Natural killer cell (primary cell): ENCODE results near the gene ST3GAL4. TPM values are rescaled to one million over a fixed set of nuclear protein-coding genes. Genes with fewer than 3 reads are reported as not detected.
A peak's percentile ranks its signal among the peaks of the same experiment; 100 is the strongest.

Experiments
- ATAC-seq, 3 donors: fragments of 150-1000 bp in 2 of 3; fragments of 200-7000 bp in 1 of 3; cut with Tn5 transposase; 1 replicate in 1 of 3; 2 replicates in 2 of 3; pipeline ENCODE4 v1.10.0; 2021; ENCODE audit warnings: mild to moderate bottlenecking in 2 of 3, moderate library complexity in 2 of 3
- DNase-seq, 2 donors: peaks; one replicate each; pipeline versions ENCODE4 v3.0.0 to v3.0.0-alpha.2; 2013 to 2021; ENCODE audit warnings: mixed read lengths in 1 of 2
- H3K27ac ChIP-seq: one replicate; pipeline ENCODE4 v1.5.1; 2013; ENCODE audit warnings: mild to moderate bottlenecking, low read length
- H3K27me3 ChIP-seq: one replicate; pipeline ENCODE4 v1.6.1; 2013; ENCODE audit warnings: low read length; ENCODE audit not compliant: control insufficient read depth, insufficient read depth
- H3K36me3 ChIP-seq: one replicate; pipeline ENCODE4 v1.6.1; 2013; ENCODE audit warnings: low read length; ENCODE audit not compliant: control insufficient read depth, insufficient read depth
- H3K4me1 ChIP-seq: one replicate; pipeline ENCODE4 v1.6.1; 2013; ENCODE audit warnings: low read length; ENCODE audit not compliant: control insufficient read depth, insufficient read depth
- H3K4me3 ChIP-seq: one replicate; pipeline ENCODE4 v1.5.1; 2013; ENCODE audit warnings: low read length
- H3K9me3 ChIP-seq: one replicate; pipeline ENCODE4 v1.6.1; 2013; ENCODE audit warnings: low read length; ENCODE audit not compliant: control insufficient read depth, insufficient read depth
- H3K27ac Mint-ChIP-seq, 2 donors: one replicate each; pipeline ENCODE4 v1.8.0; 2022; ENCODE audit warnings: mild to moderate bottlenecking in 2 of 2, mixed read lengths in 2 of 2, moderate library complexity in 1 of 2
- H3K27me3 Mint-ChIP-seq, 2 donors: one replicate each; pipeline ENCODE4 v1.8.0; 2022; ENCODE audit warnings: low read depth in 2 of 2, mixed read lengths in 2 of 2
- H3K36me3 Mint-ChIP-seq: one replicate; pipeline ENCODE4 v1.8.0; 2022; ENCODE audit warnings: mixed read lengths
- H3K4me1 Mint-ChIP-seq, 2 donors: one replicate each; pipeline ENCODE4 v1.8.0; 2022; ENCODE audit warnings: mixed read lengths in 2 of 2
- H3K4me3 Mint-ChIP-seq: one replicate; pipeline ENCODE4 v1.8.0; 2022; ENCODE audit warnings: mild to moderate bottlenecking, moderate library complexity, mixed read lengths
- H3K9me3 Mint-ChIP-seq, 2 donors: one replicate each; pipeline ENCODE4 v1.8.0; 2022; ENCODE audit warnings: mixed read lengths in 2 of 2
- WGBS: methylation state at CpG from one replicate; pipeline ENCODE4 v1.1.7; 2013; ENCODE audit warnings: missing lambda C conversion rate; ENCODE audit not compliant: insufficient coverage; 5-methylcytosine and 5-hydroxymethylcytosine counted together
- intact Hi-C: fragments of 100-400 bp; cut with micrococcal nuclease; formaldehyde crosslinking; loops from one replicate; pipeline ENCODE4 v1.14.2; 2022
- total RNA-seq, 4 donors: library from RNA; stranded (reverse); fragments of 120-200 nt in 1 of 4; gene quantifications; one replicate each; pipeline versions ENCODE4 v1.2.3 to v1.2.4, GENCODE V29; 2013 to 2022
- TF ChIP-seq, protein P1 (sequence below): fragments of 200-600 bp; IDR thresholded peaks from one replicate; pipeline ENCODE4 v1.8.0; 2022; ENCODE audit warnings: antibody characterized with exemption

The ST3GAL4 gene
- total RNA-seq, 3 donors from 2014 or later (not counting 1 experiment from before 2014, with no cell fraction given): 43.3 to 57.6 (median 47.3) TPM

DNA sequence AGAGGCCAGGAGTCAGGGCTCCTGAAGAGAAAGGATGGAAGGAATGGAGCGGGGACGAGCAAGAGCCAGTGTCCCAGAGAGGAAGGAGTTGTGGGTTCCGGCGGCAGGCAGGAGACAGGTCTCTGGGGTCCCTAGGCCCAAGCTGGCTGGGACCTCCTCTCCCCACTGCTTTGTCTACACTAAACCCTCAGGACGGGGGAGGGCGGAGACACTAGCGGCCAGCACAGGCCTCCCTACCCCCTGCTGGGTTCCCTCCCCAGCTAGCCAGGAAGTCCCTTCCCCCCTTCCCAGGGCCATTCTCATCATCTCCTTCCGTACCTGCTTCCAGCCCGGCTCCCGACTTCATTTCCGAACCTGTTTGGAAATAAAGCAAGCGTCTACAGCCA lies 79.5 kb downstream of the ST3GAL4 start:
- TF ChIP-seq, protein P1, sequence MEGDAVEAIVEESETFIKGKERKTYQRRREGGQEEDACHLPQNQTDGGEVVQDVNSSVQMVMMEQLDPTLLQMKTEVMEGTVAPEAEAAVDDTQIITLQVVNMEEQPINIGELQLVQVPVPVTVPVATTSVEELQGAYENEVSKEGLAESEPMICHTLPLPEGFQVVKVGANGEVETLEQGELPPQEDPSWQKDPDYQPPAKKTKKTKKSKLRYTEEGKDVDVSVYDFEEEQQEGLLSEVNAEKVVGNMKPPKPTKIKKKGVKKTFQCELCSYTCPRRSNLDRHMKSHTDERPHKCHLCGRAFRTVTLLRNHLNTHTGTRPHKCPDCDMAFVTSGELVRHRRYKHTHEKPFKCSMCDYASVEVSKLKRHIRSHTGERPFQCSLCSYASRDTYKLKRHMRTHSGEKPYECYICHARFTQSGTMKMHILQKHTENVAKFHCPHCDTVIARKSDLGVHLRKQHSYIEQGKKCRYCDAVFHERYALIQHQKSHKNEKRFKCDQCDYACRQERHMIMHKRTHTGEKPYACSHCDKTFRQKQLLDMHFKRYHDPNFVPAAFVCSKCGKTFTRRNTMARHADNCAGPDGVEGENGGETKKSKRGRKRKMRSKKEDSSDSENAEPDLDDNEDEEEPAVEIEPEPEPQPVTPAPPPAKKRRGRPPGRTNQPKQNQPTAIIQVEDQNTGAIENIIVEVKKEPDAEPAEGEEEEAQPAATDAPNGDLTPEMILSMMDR: no peak
- no peak for DNase-seq
- H3K9me3 Mint-ChIP-seq: no peaks in the 10 kb centered on the region
- intact Hi-C loops: no loop called here
- no peak overlapping the region for H3K27ac ChIP-seq
- no peaks in the 10 kb centered on the region for H3K9me3 ChIP-seq
- no peaks in the 10 kb centered on the region for H3K27me3 Mint-ChIP-seq
- ATAC-seq: no peak
- H3K27ac Mint-ChIP-seq: no peak overlapping the region
- no peaks in the 10 kb centered on the region for H3K27me3 ChIP-seq
- no peak overlapping the region for H3K4me3 ChIP-seq
- H3K4me1 Mint-ChIP-seq: no peaks in the 10 kb centered on the region
- no peaks in the 10 kb centered on the region for H3K4me1 ChIP-seq
- no peaks in the 10 kb centered on the region for H3K36me3 Mint-ChIP-seq
- 93% methylated on average over 12 of the region's 12 CpGs for WGBS
- H3K36me3 ChIP-seq: no peaks in the 10 kb centered on the region
- H3K4me3 Mint-ChIP-seq: no peak overlapping the region

DNA sequence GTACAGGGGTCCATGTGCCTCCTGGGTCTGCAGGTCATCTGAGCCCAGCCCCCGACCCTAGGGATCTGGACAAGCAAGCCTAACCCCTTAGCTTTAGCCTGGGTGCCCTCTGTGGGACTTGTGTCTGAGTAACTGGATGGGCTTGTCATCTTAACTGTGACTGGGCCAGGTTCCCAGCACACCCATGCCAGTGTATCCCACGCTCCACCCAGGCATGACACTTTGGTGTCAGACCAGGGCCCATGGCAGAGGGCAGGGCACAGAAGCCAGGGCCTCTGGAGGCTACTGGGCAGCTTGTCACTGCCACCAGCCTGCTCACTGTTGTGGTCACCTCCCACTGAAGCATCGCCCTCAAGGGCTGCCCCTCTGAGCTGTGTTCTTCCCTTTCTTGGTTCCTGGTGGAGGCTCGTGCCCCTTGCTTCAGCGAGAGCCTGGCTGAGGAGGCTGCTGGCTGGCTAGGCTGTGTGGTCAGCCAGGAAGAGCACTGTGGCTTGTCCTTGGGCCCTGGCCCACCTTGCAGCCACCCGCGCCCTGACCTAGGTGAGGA lies 80.8 kb downstream of the ST3GAL4 start:
- Mint-ChIP-seq H3K9me3 (no peaks in the 10 kb centered on the region), H3K4me1 (peaks cover 7 to 9% of the 10 kb centered on the region in 2 donors), H3K4me3 (no peak overlapping the region), H3K27ac (no peak overlapping the region), H3K36me3 (no peaks in the 10 kb centered on the region), H3K27me3 (no peaks in the 10 kb centered on the region)
- WGBS: 85% methylated on average over 7 of the region's 7 CpGs
- H3K27me3 ChIP-seq: no peaks in the 10 kb centered on the region
- DNase-seq: no peak
- H3K4me1 ChIP-seq: peaks cover 6% of the 10 kb centered on the region
- intact Hi-C loops: no loop called here
- H3K4me3 ChIP-seq: no peak overlapping the region
- ATAC-seq: no peak
- H3K36me3 ChIP-seq: no peaks in the 10 kb centered on the region
- H3K27ac ChIP-seq: no peak overlapping the region
- no peaks in the 10 kb centered on the region for H3K9me3 ChIP-seq
- TF ChIP-seq, protein P1: no peak

DNA sequence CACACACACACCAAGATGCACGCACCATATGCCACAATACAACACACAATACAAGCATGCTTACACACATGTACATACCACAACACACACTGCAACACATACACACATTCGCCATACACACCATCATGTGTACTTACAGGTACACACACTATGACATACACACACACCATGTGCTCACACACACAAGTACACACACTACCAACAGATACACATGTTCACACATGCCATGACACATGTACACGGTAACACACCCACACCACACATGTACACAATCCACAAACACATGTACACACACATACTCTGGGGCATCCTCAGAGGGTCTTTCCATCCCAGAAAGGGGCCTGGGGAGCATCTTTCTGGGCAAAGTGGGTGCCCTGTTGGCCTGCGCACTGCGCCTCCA lies 82.2 kb downstream of the ST3GAL4 start:
- WGBS: 98% methylated on average over 5 of the region's 5 CpGs
- Mint-ChIP-seq H3K4me3 (no peak overlapping the region), H3K36me3 (no peaks in the 10 kb centered on the region), H3K4me1 (peaks cover 7 to 10% of the 10 kb centered on the region in 2 donors), H3K27ac (no peak overlapping the region), H3K27me3 (no peaks in the 10 kb centered on the region), H3K9me3 (no peaks in the 10 kb centered on the region)
- no peak overlapping the region for H3K4me3 ChIP-seq
- DNase-seq (no peak), ATAC-seq (peak in 1 of 3 donors; percentile 1)
- peaks cover 6% of the 10 kb centered on the region for H3K4me1 ChIP-seq
- TF ChIP-seq, protein P1: no peak
- H3K9me3 ChIP-seq: no peaks in the 10 kb centered on the region
- no peak overlapping the region for H3K27ac ChIP-seq
- no peaks in the 10 kb centered on the region for H3K27me3 ChIP-seq
- H3K36me3 ChIP-seq: no peaks in the 10 kb centered on the region
- intact Hi-C loops: no loop called here

DNA sequence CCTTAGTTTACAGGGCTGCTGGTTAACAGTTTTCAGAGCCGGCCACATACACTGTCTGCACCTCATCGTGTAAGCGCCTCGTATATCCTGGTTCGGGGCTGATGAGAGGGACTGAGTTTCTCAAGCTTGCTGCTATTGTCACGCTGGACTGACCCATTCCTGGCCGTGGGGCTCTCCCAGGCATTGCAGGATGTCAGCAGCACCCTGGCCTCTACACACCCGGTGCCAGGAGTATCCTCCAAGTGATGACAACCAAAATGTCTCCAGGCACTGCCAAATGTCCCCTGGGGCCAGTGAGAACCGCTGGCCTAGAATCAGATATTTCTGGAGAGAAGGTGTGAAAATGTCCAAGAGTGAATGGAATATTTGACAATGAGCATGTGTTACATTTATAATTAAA lies 82.8 kb downstream of the ST3GAL4 start:
- 85% methylated on average over 9 of the region's 9 CpGs for WGBS
- no peak for DNase-seq
- Mint-ChIP-seq H3K9me3 (no peaks in the 10 kb centered on the region), H3K36me3 (no peaks in the 10 kb centered on the region), H3K4me3 (no peak overlapping the region), H3K27me3 (no peaks in the 10 kb centered on the region), H3K4me1 (peaks cover 7 to 10% of the 10 kb centered on the region in 2 donors), H3K27ac (no peak overlapping the region)
- no peak for ATAC-seq
- Histone ChIP-seq H3K27me3 (no peaks in the 10 kb centered on the region), H3K36me3 (no peaks in the 10 kb centered on the region), H3K9me3 (no peaks in the 10 kb centered on the region), H3K4me3 (no peak overlapping the region), H3K4me1 (peaks cover 6% of the 10 kb centered on the region), H3K27ac (no peak overlapping the region)
- TF ChIP-seq, protein P1: no peak
- intact Hi-C loops: no loop called here
